ENCODE data around the gene HERC2. TPM values are rescaled to one million over a fixed set of nuclear protein-coding genes. Genes with fewer than 3 reads are reported as not detected.
"Not testable (repeated sequence)": the region's sequence is repeated elsewhere in the genome, so short reads cannot be mapped to it uniquely, and the experiment has no call there.

Gene HERC2
- total RNA-seq, 2 experiments from 2014 or later = 36.0 to 36.5 TPM

- H3K27ac ChIP-seq (ENCODE audit: low read depth in 1 of 2, low read length in 2 of 2) = no peak overlapping the region
- H3K9me3 Mint-ChIP-seq = no peaks in the 10 kb centered on the region
- H3K4me3 Mint-ChIP-seq = no peak overlapping the region
- ATAC-seq (ENCODE audit: poor library complexity) (no peak), DNase-seq (no peak)
- POLR2A ChIA-PET = no interaction called here
- H3K4me3 ChIP-seq (ENCODE audit: low read length) = no peak overlapping the region
- H3K27ac Mint-ChIP-seq = no peak overlapping the region
- TF ChIP-seq, protein P1, sequence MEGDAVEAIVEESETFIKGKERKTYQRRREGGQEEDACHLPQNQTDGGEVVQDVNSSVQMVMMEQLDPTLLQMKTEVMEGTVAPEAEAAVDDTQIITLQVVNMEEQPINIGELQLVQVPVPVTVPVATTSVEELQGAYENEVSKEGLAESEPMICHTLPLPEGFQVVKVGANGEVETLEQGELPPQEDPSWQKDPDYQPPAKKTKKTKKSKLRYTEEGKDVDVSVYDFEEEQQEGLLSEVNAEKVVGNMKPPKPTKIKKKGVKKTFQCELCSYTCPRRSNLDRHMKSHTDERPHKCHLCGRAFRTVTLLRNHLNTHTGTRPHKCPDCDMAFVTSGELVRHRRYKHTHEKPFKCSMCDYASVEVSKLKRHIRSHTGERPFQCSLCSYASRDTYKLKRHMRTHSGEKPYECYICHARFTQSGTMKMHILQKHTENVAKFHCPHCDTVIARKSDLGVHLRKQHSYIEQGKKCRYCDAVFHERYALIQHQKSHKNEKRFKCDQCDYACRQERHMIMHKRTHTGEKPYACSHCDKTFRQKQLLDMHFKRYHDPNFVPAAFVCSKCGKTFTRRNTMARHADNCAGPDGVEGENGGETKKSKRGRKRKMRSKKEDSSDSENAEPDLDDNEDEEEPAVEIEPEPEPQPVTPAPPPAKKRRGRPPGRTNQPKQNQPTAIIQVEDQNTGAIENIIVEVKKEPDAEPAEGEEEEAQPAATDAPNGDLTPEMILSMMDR (IDR thresholded peaks at IDR 0.05) = no peak
- H3K4me1 Mint-ChIP-seq (ENCODE audit: low read depth) = no peaks in the 10 kb centered on the region
- peaks cover 94% of the 10 kb centered on the region for H3K36me3 Mint-ChIP-seq (ENCODE audit: low read depth)
- no peaks in the 10 kb centered on the region for H3K27me3 Mint-ChIP-seq
- peaks cover 4% of the 10 kb centered on the region for H3K4me1 ChIP-seq (ENCODE audit: insufficient read depth, low read length)
- intact Hi-C loops (cut with DNase I, micrococcal nuclease) = loop anchor here in 1 of 2 experiments (5.0 kb wide), 1 partner anchor 202 kb away; no protein-coding TSS in a partner anchor
- H3K9me3 ChIP-seq (ENCODE audit: control insufficient read depth in 1 of 2, insufficient read depth in 1 of 2, low read length in 2 of 2) = no peaks in the 10 kb centered on the region
- no peaks in the 10 kb centered on the region for H3K27me3 ChIP-seq (ENCODE audit: control insufficient read depth in 1 of 2, insufficient read depth in 2 of 2, low read length in 2 of 2)
- CTCF ChIA-PET = no interaction called here
- H3K36me3 ChIP-seq (ENCODE audit: insufficient read depth, low read length) = peaks cover 35% of the 10 kb centered on the region
Observed at GRCh38 chr15:28169366-28169765, 152.6 kb downstream of the HERC2 start.

DNA sequence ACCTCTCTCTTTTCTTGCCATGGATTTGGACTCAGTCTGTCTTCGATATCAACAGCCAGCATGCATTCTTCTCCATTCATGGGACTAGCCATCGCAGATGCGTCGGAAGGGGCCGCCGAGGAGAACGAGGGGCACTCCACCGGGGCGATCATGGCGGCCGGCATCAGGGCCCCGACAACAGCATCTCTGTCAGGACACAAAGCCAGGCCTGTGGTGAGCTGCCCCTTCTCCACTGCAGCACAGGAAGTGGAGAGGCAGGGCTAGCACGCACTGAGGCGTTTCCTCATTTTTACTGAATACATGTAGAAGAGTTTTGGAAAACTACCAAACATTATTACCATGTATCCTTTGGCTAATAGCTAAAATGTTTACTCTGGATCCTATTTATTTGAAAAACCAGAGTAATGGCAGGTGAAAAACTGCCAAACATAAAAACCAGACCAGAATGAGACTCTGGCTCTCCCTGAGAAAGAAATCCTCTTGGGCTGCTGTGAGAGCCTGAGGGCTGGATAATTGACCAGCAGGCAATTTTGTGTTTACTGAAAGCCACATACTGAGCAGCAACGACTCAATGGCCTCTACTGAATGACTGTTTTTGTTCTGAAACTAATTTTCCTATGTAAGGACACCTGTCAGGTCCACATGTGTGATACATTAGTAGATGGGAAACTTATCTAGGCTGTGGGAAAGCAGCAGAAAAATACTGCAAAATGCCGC lies 153.4 kb downstream of the HERC2 start:
- intact Hi-C loops (cut with DNase I, micrococcal nuclease) = loop anchor here in 1 of 2 experiments (5.0 kb wide), 1 partner anchor 201 kb away; no protein-coding TSS in a partner anchor
- H3K27me3 ChIP-seq (ENCODE audit: control insufficient read depth in 1 of 2, insufficient read depth in 2 of 2, low read length in 2 of 2); H3K9me3 Mint-ChIP-seq; H3K4me3 Mint-ChIP-seq; H3K4me1 ChIP-seq (ENCODE audit: insufficient read depth, low read length); ATAC-seq (ENCODE audit: poor library complexity); H3K27ac ChIP-seq (ENCODE audit: low read depth in 1 of 2, low read length in 2 of 2); POLR2A ChIA-PET; H3K9me3 ChIP-seq (ENCODE audit: control insufficient read depth in 1 of 2, insufficient read depth in 1 of 2, low read length in 2 of 2); DNase-seq; H3K4me3 ChIP-seq (ENCODE audit: low read length); H3K27ac Mint-ChIP-seq; H3K4me1 Mint-ChIP-seq (ENCODE audit: low read depth); H3K27me3 Mint-ChIP-seq: not testable (repeated sequence)
- peaks cover 94% of the 10 kb centered on the region for H3K36me3 Mint-ChIP-seq (ENCODE audit: low read depth)
- CTCF ChIA-PET = interaction anchor here (1.7 kb wide), 1 partner anchor 42 kb away, joined by 4 read pairs; no protein-coding TSS in a partner anchor
- H3K36me3 ChIP-seq (ENCODE audit: insufficient read depth, low read length) = peaks cover 43% of the 10 kb centered on the region

DNA sequence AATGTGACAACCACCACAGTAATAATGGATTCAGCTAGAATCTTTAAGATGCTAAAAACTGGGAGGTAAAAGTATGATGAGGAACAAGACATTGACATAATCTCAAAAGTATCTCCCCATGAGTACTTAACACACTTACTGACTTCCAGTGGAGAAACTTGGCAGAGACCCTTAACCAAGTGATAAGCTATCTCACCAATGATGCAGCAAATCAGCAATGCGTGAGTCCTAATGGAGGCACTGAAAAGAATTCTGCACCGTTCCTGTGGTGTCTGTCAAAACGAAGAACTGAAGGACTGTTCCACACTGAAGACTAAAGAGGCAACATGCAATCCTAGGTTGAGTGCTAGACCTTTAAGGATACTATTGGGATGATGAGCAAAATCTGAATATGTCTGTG lies 154.9 kb downstream of the HERC2 start:
- Mint-ChIP-seq H3K9me3 (no peaks in the 10 kb centered on the region), H3K4me1 (ENCODE audit: low read depth) (no peaks in the 10 kb centered on the region), H3K4me3 (no peak overlapping the region), H3K27me3 (no peaks in the 10 kb centered on the region), H3K36me3 (ENCODE audit: low read depth) (peaks cover 94% of the 10 kb centered on the region), H3K27ac (no peak overlapping the region)
- no peak for ATAC-seq (ENCODE audit: poor library complexity)
- intact Hi-C loops (cut with DNase I, micrococcal nuclease) = loop anchor here in 1 of 2 experiments (5.0 kb wide), 1 partner anchor 200 kb away; no protein-coding TSS in a partner anchor
- H3K4me3 ChIP-seq (ENCODE audit: low read length) = no peak overlapping the region
- TF ChIP-seq, protein P1 (IDR thresholded peaks at IDR 0.05) = no peak
- ChIA-PET POLR2A (no interaction called here), CTCF (interaction anchor here (1.7 kb wide), 1 partner anchor 41 kb away, joined by 4 read pairs; no protein-coding TSS in a partner anchor)
- peaks cover 4% of the 10 kb centered on the region for H3K4me1 ChIP-seq (ENCODE audit: insufficient read depth, low read length)
- no peaks in the 10 kb centered on the region for H3K27me3 ChIP-seq (ENCODE audit: control insufficient read depth in 1 of 2, insufficient read depth in 2 of 2, low read length in 2 of 2)
- H3K9me3 ChIP-seq (ENCODE audit: control insufficient read depth in 1 of 2, insufficient read depth in 1 of 2, low read length in 2 of 2) = no peaks in the 10 kb centered on the region
- DNase-seq = no peak
- peaks cover 52% of the 10 kb centered on the region for H3K36me3 ChIP-seq (ENCODE audit: insufficient read depth, low read length)
- no peak overlapping the region for H3K27ac ChIP-seq (ENCODE audit: low read depth in 1 of 2, low read length in 2 of 2)

All from CD4-positive, alpha-beta T cell (primary cell).